IMR-90 (cell line): ENCODE results near the gene PCED1B. TPM values are rescaled to one million over a fixed set of nuclear protein-coding genes. Genes with fewer than 3 reads are reported as not detected.
A peak's percentile ranks its signal among the peaks of the same experiment; 100 is the strongest.

Source experiments
- ATAC-seq: fragments of 200-7000 bp; cut with Tn5 transposase; 2 replicates; pipeline ENCODE4 v1.9.1; 2020; ENCODE audit warnings: low read depth, mild to moderate bottlenecking, moderate library complexity
- BruUV-seq: library from RNA; stranded (reverse); fragments of 400-500 nt; replicated peaks from 2 replicates; lab custom pipeline; 2021; lab: Mats Ljungman, UMichigan
- CTCF ChIA-PET: fragments of 300-600 bp; formaldehyde crosslinking; extraction: SDS; loops from one replicate; lab custom pipeline; 2021; ENCODE audit warnings: antibody characterized with exemption; lab: Yijun Ruan, JAX
- POLR2A ChIA-PET: fragments of 300-600 bp; sonication (Branson Sonifier 250); formaldehyde crosslinking; loops from one replicate; lab custom pipeline; 2022; ENCODE audit warnings: antibody characterized with exemption; ENCODE audit not compliant: unreplicated experiment; lab: Charles Lee
- DNase-seq: peaks from one replicate; pipeline ENCODE4 v3.0.0; 2013
- H2AFZ ChIP-seq: replicated peaks from 2 replicates; pipeline ENCODE3; 2013; ENCODE audit warnings: low read length, mild to moderate bottlenecking; ENCODE audit not compliant: poor library complexity
- H2AK5ac ChIP-seq: 2 replicates; pipeline ENCODE4 v1.6.1; 2013; ENCODE audit warnings: low read depth, low read length, inconsistent platforms
- H2AK9ac ChIP-seq: replicated peaks from 2 replicates; pipeline ENCODE3; 2013; ENCODE audit warnings: mild to moderate bottlenecking, low read depth, low read length, moderate library complexity; ENCODE audit not compliant: poor library complexity
- H2BK120ac ChIP-seq: 2 replicates; pipeline ENCODE4 v1.6.1; 2013; ENCODE audit warnings: low read depth, low read length, inconsistent platforms
- H2BK15ac ChIP-seq: 3 replicates; pipeline ENCODE4 v1.6.1; 2013; ENCODE audit warnings: low read depth, low read length, inconsistent platforms
- H2BK20ac ChIP-seq: 2 replicates; pipeline ENCODE4 v1.6.1; 2013; ENCODE audit warnings: low read depth, mild to moderate bottlenecking, inconsistent platforms, low read length, moderate library complexity
- H2BK5ac ChIP-seq: 2 replicates; pipeline ENCODE4 v1.6.1; 2013; ENCODE audit warnings: mild to moderate bottlenecking, low read depth, low read length, inconsistent platforms; ENCODE audit not compliant: poor library complexity, severe bottlenecking
- H3K14ac ChIP-seq: replicated peaks from 2 replicates; pipeline ENCODE4 v1.6.1; 2013; ENCODE audit warnings: low read depth, low read length, inconsistent platforms
- H3K18ac ChIP-seq: 2 replicates; pipeline ENCODE4 v1.6.1; 2013; ENCODE audit warnings: low read depth, low read length, control low read depth
- H3K23ac ChIP-seq: 2 replicates; pipeline ENCODE4 v1.6.1; 2013; ENCODE audit warnings: low read depth, low read length, inconsistent platforms
- H3K27ac ChIP-seq: 2 replicates; pipeline ENCODE4 v1.5.1; 2013; ENCODE audit warnings: mild to moderate bottlenecking, control low read depth, low read length; ENCODE audit not compliant: insufficient read depth
- H3K27me3 ChIP-seq: 2 replicates; pipeline ENCODE4 v1.6.1; 2013; ENCODE audit warnings: low read length; ENCODE audit not compliant: control insufficient read depth, insufficient read depth
- H3K36me3 ChIP-seq: 2 replicates; pipeline ENCODE4 v1.6.1; 2013; ENCODE audit warnings: low read length, mixed read lengths; ENCODE audit not compliant: control insufficient read depth, insufficient read depth
- H3K4ac ChIP-seq: 2 replicates; pipeline ENCODE4 v1.6.1; 2013; ENCODE audit warnings: low read depth, low read length, inconsistent platforms
- H3K4me1 ChIP-seq: 2 replicates; pipeline ENCODE4 v1.6.1; 2013; ENCODE audit warnings: low read length, mixed read lengths; ENCODE audit not compliant: control insufficient read depth, insufficient read depth
- H3K4me2 ChIP-seq: 2 replicates; pipeline ENCODE4 v1.6.1; 2013; ENCODE audit warnings: low read depth, mild to moderate bottlenecking, control low read depth, low read length, moderate library complexity
- H3K4me3 ChIP-seq: 2 replicates; pipeline ENCODE4 v1.5.1; 2013; ENCODE audit warnings: low read depth, mild to moderate bottlenecking, control low read depth, low read length, moderate library complexity; ENCODE audit not compliant: insufficient read depth
- H3K56ac ChIP-seq: 2 replicates; pipeline ENCODE4 v1.6.1; 2013; ENCODE audit warnings: low read length, inconsistent platforms; ENCODE audit not compliant: insufficient read depth; ENCODE audit errors: extremely low read depth
- H3K79me1 ChIP-seq, 2 experiments: 2 replicates each; pipeline ENCODE4 v1.6.1; 2013; ENCODE audit warnings: low read length in 2 of 2, inconsistent platforms in 1 of 2, low read depth in 1 of 2
- H3K9ac ChIP-seq: 2 replicates; pipeline ENCODE4 v1.6.1; 2013; ENCODE audit warnings: low read depth, low read length, control low read depth
- H3K9me1 ChIP-seq: 2 replicates; pipeline ENCODE4 v1.6.1; 2013; ENCODE audit warnings: low read length, inconsistent platforms; ENCODE audit not compliant: insufficient read depth
- H3K9me3 ChIP-seq: 2 replicates; pipeline ENCODE4 v1.6.1; 2013; ENCODE audit warnings: low read length; ENCODE audit not compliant: control insufficient read depth, insufficient read depth
- H4K20me1 ChIP-seq: 2 replicates; pipeline ENCODE4 v1.6.1; 2013; ENCODE audit warnings: low read length, inconsistent platforms; ENCODE audit not compliant: insufficient read depth
- H4K5ac ChIP-seq: 2 replicates; pipeline ENCODE4 v1.6.1; 2013; ENCODE audit warnings: mild to moderate bottlenecking, low read depth, low read length, control low read depth
- H4K8ac ChIP-seq, 2 experiments: 2 replicates each; pipeline ENCODE4 v1.6.1; 2013; ENCODE audit warnings: low read depth in 2 of 2, low read length in 2 of 2, control low read depth in 1 of 2, inconsistent platforms in 1 of 2
- H4K91ac ChIP-seq: 2 replicates; pipeline ENCODE4 v1.6.1; 2013; ENCODE audit warnings: low read depth, low read length, inconsistent platforms; ENCODE audit not compliant: insufficient read depth
- CHD1 ChIP-seq: IDR thresholded peaks from 2 replicates; pipeline ENCODE4 v1.6.1; 2012; ENCODE audit warnings: low read depth, low read length, improper control_type of control experiment
- MAZ ChIP-seq: IDR thresholded peaks from 2 replicates; pipeline ENCODE4 v1.6.1; 2012; ENCODE audit warnings: low read depth, mild to moderate bottlenecking, low read length, improper control_type of control experiment, moderate library complexity, borderline replicate concordance
- NFE2L2 ChIP-seq: fragments of 150-350 bp; IDR thresholded peaks from 2 replicates; pipeline ENCODE4 v1.6.1; 2016; ENCODE audit warnings: low read depth, mild to moderate bottlenecking, low read length
- POLR2A ChIP-seq: IDR thresholded peaks from 2 replicates; pipeline ENCODE4 v1.6.1; 2012; ENCODE audit warnings: mild to moderate bottlenecking, low read depth, low read length
- RCOR1 ChIP-seq: IDR thresholded peaks from 2 replicates; pipeline ENCODE4 v1.6.1; 2012; ENCODE audit warnings: mild to moderate bottlenecking, low read length, improper control_type of control experiment; ENCODE audit not compliant: insufficient replicate concordance
- RFX5 ChIP-seq: IDR thresholded peaks from 2 replicates; pipeline ENCODE4 v1.8.0; 2012; ENCODE audit warnings: low read depth, mild to moderate bottlenecking, low read length, moderate library complexity
- SMC3 ChIP-seq: fragments of 150-350 bp; IDR thresholded peaks from 2 replicates; pipeline ENCODE4 v1.6.1; 2016; ENCODE audit warnings: low read depth, mild to moderate bottlenecking, antibody characterized with exemption, low read length, moderate library complexity
- WGBS, 2 experiments: methylation state at CpG; one replicate each; pipeline versions ENCODE4 v1.1.5 to v1.1.7; 2013; ENCODE audit warnings: missing lambda C conversion rate in 2 of 2; ENCODE audit not compliant: insufficient read length in 1 of 2; ENCODE audit errors: extremely low coverage in 2 of 2; 5-methylcytosine and 5-hydroxymethylcytosine counted together
- dilution Hi-C: fragments of 300-500 bp; cut with HindIII; formaldehyde crosslinking; loops from one replicate; pipeline ENCODE4 v1.14.3; 2018; ENCODE audit warnings: low sequenced_read_pairs; ENCODE audit not compliant: unreplicated experiment
- in situ Hi-C: fragments of 300-500 bp; cut with MboI; formaldehyde crosslinking; loops from 3 replicates; pipeline ENCODE4 v1.14.3; 2019; ENCODE audit warnings: low sequenced_read_pairs, inconsistent platforms, mixed read lengths
- intact Hi-C: fragments of 100-400 bp; cut with micrococcal nuclease; formaldehyde crosslinking; loops from 2 replicates; pipeline ENCODE4 v1.10.0; 2022
- polyA plus RNA-seq, 3 experiments: library from polyadenylated mRNA; depleted of rRNA; stranded (reverse); fragments of >200 nt; gene quantifications; 2 replicates each; pipeline ENCODE4 v1.2.3, GENCODE V29; 2012; ENCODE audit warnings: low replicate concordance in 1 of 3
- total RNA-seq: library from RNA; depleted of rRNA; stranded (reverse); fragments of >200 nt; gene quantifications from 2 replicates; pipeline ENCODE4 v1.2.3, GENCODE V29; 2012
- TF ChIP-seq, protein P1 (sequence below): fragments of 150-350 bp; IDR thresholded peaks from 2 replicates; pipeline ENCODE4 v1.6.1; 2016; ENCODE audit warnings: low read depth, mild to moderate bottlenecking, low read length, moderate library complexity, borderline replicate concordance

The PCED1B gene
- total and polyA plus RNA-seq, 2 of the 4 experiments (the other 2 are of a cell fraction), result 0.36 to 2.6 TPM

GRCh38 chr12:47147739-47148138 is 68.3 kb downstream of the PCED1B start:
- DNase-seq, result peak; percentile 56

More at GRCh38 chr12:47147739-47148138, 68.3 kb downstream of the PCED1B start:
- Histone ChIP-seq H2BK15ac (no peak overlapping the region), H2AK9ac (no peak overlapping the region), H3K79me1 (no peaks in the 10 kb centered on the region), H4K8ac (no peak overlapping the region; a peak in 1 of 4 replicates), H3K36me3 (no peaks in the 10 kb centered on the region), H3K4ac (no peak overlapping the region), H3K9me3 (peaks cover 3% of the 10 kb centered on the region), H3K9me1 (no peaks in the 10 kb centered on the region), H2AFZ (no peak overlapping the region), H2BK5ac (peak overlapping the region; percentile 84), H4K5ac (no peak overlapping the region), H3K4me3 (no peak overlapping the region), H3K27ac (no peak overlapping the region), H4K91ac (no peak overlapping the region), H3K18ac (peak overlapping the region; percentile 6; the same call in 1 of the 2 replicates), H3K27me3 (no peaks in the 10 kb centered on the region), H4K20me1 (no peaks in the 10 kb centered on the region), H3K14ac (no peak overlapping the region), H3K23ac (no peak overlapping the region), H2BK20ac (peak overlapping the region; percentile 16; the same call in 1 of the 2 replicates), H3K9ac (no peak overlapping the region), H2AK5ac (no peak overlapping the region), H3K4me2 (no peak overlapping the region), H2BK120ac (peak overlapping the region; percentile 10; the same call in 1 of the 2 replicates), H3K4me1 (peaks cover 3% of the 10 kb centered on the region; the same call in 1 of the 2 replicates), H3K56ac (no peak overlapping the region)
- CTCF ChIA-PET, result interaction anchor here (0.6 kb wide), 1 partner anchor 128 kb away, joined by 3 read pairs; no protein-coding TSS in a partner anchor
- dilution Hi-C loops (no loop called here), in situ Hi-C loops (no loop called here), intact Hi-C loops (loop anchor here (5.0 kb wide), 1 partner anchor 50 kb away; no protein-coding TSS in a partner anchor)
- WGBS, 2 experiments, result no CpG with 5 or more reads among the region's 2 CpGs
- POLR2A ChIA-PET, result no interaction called here
- no peak for TF ChIP-seq CHD1
- no peak for TF ChIP-seq NFE2L2
- TF ChIP-seq RFX5, result no peak
- TF ChIP-seq, protein P1, sequence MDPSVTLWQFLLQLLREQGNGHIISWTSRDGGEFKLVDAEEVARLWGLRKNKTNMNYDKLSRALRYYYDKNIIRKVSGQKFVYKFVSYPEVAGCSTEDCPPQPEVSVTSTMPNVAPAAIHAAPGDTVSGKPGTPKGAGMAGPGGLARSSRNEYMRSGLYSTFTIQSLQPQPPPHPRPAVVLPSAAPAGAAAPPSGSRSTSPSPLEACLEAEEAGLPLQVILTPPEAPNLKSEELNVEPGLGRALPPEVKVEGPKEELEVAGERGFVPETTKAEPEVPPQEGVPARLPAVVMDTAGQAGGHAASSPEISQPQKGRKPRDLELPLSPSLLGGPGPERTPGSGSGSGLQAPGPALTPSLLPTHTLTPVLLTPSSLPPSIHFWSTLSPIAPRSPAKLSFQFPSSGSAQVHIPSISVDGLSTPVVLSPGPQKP, result no peak
- TF ChIP-seq RCOR1, result no peak
- no peak for TF ChIP-seq MAZ
- TF ChIP-seq POLR2A, result no peak
- no peak for TF ChIP-seq SMC3
- ATAC-seq, result peak; percentile 85
- no TSS peak for BruUV-seq
